Fibroblast of upper back skin (primary cell): ENCODE data around the gene ASIC2.
A peak's percentile ranks its signal among the peaks of the same experiment; 100 is the strongest.
"Not testable (repeated sequence)": the region's sequence is repeated elsewhere in the genome, so short reads cannot be mapped to it uniquely, and the experiment has no call there.

Source experiments
- DNase-seq: peaks from one replicate; pipeline ENCODE4 v3.0.0-alpha.2; 2013

ASIC2 gene

DNA sequence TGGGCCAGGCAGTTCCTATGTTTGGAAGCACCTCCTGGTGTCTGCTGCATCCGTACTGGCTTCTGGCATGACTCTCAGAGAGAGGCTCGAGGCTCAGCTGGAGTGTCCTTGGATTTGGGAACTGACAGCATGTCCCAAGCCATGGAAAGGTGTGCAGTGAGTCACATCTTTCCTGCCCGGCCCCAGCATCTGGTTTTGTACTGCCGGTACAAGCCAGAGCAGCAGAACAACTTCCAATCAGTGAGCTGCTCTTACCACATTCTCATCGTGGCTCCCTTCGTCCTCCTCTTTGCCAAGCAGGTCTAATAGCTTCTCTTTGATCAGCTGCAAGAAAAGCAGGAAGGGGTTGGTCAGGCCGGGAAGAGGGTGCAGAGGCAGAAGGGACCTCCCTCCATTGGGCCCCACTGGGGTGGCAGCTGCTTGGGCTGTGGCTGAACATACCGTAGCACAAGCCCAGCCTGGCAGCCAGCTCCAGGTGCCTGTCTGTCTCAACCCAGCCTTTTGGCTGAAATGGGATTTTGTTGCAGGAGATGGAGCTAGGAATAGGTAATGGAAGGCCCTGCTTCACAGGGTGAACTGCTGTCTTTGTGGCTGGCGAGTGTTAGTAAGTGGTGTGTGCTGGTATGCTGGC is 277.3 kb downstream of the ASIC2 start:
- DNase-seq: no peak

DNA sequence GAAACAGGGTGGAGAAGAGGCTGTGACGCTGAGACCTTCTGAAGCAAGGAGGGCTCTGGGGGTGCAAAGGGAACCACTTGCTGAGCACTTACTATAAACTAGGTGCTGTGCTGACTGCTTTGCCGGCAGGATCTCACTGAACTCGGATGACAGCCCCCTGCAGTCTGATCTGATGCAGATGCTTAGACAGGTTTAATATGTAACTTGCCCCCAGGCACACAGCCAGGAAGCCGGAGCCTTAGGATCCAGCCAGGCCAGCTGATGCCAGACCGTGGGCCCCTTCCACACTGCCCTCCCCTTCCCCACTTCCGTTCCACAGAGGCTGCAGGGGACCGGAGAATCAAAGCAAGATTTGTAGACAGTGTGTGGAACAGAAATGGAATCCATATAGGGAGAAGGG is 278.3 kb downstream of the ASIC2 start:
- peak; percentile 44 for DNase-seq

DNA sequence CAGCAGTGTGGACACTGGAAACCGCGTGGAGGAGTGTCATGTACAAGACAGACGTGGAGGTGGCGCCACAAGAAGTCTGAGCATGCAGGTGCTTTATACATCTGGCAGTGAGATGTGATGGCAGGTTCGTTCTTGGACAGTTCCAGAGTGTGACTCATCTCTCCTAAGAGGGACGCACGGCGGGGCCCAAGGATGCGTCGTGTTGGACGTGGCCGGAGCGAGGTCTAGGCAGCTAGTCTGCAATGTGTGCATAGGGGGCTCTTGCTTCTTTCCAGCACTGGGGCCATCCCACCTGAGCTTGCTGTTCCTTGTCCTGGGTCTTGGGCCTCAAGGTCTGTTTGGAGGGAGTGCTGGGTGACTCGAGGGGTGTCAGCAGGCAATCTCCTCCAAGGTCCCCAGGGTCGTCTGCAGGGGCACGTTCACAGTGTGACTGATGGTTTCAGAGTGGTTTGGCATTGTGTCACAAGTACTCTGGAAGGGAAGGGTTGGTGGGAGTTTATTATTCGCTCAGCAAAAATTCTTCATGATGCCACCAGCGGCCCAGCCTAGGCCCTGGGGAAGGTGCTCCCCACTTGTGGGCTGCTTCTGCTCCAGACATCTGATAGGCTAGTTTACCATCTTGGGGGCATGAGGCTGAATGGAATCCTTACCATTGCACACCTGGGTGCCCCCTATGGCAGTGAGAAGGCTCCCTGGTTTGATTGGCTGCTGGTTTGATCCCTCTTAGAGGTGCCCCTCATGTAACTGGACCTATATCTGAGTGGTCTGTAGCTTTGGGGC is 279.3 kb downstream of the ASIC2 start:
- DNase-seq: no peak

DNA sequence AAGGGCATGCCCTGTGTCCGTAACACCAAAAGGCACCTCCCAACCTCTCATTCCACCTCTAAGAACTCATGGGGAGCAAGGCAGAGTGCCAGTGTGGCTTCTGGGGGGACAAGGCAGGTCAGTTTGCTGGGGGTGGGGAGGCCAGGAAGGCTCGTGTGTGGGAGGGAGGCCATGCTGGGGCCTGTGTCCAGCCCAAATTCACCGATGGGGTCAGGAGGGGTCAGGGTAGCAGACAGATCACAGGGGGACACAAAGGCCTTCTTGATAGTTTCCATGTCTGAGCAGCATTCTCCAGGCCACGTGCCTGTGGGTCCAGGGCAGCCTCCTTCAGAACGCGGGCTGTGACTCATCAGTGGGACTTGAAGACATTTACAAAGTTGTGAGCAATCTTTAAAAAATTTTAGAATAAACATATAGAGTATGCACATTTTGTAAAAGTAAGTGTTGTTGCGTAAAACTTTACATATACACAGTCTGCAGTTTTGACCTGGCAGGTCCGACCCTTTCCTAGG is 280.5 kb downstream of the ASIC2 start:
- peak; percentile 97 for DNase-seq

DNA sequence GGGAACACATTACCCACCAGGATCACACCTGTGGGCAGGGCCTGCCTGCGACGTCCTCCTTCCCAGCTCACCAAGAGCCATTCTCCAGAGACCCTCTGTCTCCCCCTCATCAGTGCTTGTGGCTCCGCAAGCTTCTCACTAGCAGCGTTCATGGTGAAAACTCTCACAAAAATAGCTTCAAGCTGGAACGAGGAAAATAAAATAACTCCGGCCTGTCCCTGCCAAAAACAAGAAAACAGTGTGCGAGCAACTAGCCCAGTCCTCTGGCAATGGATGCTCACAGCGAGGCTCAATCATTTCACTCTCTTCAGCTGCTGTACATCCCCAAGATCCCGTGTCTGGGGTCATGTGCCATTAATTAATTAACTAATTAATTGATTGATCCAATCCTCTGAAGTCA is 283.5 kb downstream of the ASIC2 start:
- no peak for DNase-seq

DNA sequence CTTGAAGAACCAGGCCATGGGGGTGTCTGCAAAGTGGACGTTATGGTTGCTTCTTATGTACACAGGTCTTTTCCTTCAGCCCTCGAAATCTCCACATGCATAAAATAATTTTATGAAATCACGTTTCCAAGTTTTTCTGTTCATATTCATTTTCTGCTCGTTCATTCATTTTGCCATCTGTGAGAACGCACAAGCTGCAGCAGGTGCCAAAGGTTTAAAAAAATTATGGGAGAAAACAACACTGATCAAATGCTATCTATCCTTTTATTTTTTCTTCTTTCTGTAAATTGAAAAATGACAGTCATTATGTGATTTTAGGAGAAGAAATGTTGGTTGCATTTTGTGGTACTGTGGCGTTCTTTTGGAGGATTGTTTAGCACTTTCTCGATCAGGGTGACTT is 285.9 kb downstream of the ASIC2 start:
- DNase-seq: no peak

DNA sequence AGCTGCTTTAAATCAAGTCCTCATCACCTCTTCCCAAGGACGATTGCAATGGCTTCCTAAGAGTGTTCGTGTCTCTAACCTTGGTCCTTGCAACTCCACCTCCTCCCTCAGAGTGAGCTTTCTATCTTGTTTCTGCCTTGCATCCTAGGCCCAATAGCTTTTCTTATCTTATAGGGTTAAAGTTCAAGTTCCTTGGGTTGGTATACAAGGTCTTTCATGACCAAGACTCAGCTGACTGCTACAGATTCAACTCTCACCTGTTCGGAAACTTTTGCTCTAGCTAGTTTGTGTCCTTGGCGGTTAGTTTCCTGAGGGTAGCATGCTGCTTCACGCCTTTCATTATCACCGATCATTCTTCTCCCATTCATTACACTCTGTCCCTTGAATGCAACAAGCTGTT is 290.8 kb downstream of the ASIC2 start:
- DNase-seq: no peak

DNA sequence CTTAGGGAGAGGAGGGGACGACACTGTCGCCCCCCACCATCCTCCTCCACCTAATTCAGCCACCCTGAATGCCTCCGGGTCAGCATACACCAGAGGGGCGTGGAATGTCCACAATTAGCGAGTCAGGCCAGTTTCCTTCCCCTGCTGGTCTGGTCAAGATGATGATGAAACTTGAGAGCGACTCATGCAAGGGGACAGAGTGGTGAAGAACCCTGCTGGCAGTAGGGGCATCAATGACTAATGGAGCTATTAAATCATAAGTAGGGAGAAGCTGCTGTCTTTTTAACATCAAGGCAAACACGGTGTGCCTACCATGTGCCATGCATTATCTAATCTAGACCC is 294.2 kb downstream of the ASIC2 start:
- DNase-seq: peak; percentile 42

DNA sequence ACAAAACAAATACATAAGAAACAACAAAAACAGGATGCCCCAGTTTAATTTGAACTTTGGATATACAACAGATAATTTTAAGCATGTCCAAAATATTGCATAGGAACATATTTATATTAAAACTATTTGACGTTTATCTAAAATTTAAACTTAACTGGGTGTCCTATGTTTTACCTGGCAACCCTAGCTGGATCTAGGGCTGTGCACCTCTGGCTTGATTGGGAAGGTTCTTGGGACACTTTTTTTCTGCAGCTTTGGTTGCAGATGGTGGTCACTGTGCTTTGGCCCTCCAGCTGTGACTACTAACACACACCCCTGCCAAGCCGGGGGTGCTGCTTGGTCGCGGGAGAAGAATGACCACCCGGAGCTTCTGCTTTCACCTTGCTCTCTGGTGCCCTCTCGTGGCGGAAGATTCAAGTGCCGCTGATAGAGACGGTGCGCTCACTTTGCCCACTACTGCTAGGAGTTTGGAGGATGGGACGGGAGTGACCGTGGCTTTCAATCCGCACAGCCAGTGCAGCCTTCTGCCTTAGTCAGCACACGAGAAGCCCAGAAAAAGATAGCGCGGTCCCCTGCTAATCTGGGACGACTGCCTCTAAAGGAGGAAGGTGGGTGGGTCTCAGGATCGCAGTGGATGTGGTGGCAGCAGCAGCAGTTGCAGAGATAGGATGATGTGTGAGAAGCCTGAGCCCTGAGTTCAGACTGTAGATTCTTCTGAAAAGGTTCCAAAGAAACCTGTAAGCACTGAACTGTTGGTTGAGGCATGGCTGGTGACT is 294.8 kb downstream of the ASIC2 start:
- peak; percentile 65 for DNase-seq

DNA sequence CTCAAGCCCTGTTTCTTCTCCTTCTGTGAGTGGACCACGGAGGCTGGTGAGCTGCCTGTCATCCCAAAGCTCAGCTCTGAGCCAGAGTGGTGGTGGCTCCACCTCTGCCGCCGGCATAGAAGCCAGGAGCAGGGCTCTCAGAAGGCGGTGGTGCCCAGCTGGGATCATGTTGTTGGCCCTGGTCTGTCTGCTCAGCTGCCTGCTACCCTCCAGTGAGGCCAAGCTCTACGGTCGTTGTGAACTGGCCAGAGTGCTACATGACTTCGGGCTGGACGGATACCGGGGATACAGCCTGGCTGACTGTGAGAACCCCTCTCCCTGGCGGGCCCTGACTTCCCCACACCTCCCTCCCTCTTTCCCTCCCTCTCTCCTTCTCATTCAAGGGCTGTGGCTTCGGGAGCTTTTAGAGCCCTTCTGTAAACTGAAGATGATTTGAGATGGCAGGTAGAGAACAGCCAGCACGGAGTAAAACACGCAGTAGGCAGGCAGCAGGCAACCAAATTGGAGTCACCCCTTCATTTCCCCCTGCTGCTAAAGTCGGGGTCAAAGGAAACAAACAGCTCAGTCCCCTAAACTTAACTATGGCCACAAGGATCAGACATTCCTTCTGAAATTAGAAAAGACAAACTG is 297.6 kb downstream of the ASIC2 start:
- no peak for DNase-seq

DNA sequence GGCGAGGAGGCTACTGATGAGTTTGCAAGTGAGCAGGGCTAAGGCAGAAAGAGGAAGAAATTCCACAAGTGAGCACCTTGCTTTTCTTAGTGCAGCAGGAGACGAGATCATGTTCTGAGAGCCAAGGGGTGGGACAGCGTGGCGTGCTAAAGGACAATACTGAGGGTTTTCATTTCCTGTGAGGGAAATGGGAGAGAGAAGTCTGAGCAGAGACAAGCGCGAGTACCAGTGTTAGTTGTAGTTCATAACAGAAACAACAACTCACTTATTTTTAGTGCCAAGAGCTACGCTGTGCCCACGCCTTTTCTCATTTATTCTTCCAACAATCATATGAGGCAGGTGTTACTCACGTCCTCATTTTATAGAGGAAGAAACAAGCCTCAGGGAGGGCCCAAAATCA is 299.1 kb downstream of the ASIC2 start:
- DNase-seq: no peak

DNA sequence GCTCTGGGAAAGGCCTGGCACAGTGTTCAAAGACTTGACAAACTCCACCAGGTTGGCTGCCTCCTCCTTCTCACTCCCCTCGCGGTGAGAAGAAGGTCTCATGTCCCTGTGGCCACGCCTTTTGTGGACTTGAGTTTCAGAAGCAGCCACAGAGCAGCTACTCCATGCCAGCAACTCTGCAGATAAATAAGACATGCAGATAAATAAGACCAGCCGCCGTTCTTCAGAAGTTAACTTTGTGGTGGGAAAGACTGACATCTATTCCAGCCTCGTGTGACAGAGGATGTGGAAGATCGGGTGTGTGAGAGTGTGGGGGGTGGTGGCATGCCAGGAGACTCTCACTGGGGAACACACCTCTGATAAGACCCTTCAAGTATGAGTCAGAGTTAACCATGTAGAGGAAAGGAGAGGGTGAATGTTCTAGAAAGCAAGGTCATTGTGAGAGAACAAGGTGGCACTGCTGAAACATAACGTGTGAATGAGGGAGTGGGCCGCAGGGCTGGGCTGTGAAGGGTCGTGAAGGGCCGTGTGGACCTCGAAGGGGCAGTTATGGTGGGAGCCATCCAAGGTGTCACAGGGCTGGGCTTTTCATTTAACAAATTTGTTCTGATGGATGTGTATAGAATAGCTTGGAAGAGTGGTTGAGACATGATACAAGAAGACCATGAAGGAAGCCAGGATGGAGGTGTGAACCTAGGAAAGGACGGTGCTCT is 300.6 kb downstream of the ASIC2 start:
- no peak for DNase-seq

DNA sequence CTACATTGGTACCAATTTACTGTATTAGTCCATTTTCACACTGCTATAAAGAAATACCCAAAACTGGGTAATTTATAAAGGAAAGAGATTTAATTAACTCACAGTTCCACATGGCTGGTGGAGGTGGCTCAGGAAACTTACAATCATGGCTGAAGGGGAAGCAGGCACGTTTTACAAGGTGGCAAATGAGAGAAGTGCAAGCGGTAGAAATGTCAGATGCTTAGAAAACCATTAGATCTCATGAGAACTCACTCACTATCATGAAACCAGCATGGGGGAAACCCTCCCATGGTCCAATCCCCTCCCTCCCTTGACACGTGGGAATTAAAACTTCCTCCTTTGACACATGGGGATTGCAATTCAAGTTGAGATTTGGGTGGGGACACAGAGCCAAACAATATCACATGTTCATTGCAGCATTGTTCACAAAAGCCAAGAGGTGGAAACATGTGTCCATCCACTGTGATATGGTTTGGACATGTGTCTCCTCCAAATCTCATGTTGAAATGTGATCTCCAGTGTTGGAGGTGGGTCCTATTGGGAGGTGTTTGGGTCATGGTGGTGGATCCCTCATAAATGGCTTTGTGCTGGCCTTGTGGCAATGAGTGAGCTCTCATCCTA is 304.5 kb downstream of the ASIC2 start:
- no peak for DNase-seq

DNA sequence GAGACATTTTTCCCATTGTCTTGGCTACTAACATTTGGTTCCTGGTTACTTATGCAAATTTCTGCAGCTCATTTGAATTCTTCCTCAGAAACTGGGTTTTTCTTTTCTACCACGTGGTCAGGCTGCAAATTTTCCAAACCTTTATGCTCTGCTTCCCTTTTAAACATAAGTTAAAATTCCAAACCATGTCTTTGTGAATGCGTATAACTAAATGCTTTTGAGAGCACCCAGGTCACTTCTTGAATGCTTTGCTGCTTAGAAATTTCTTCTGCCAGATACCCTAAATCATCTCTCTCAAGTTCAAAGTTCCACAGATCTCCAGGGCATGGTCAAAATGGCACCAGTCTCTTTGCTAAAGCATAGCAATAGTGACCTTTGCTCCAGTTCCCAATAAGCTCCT is 305.2 kb downstream of the ASIC2 start:
- not testable (repeated sequence) for DNase-seq

DNA sequence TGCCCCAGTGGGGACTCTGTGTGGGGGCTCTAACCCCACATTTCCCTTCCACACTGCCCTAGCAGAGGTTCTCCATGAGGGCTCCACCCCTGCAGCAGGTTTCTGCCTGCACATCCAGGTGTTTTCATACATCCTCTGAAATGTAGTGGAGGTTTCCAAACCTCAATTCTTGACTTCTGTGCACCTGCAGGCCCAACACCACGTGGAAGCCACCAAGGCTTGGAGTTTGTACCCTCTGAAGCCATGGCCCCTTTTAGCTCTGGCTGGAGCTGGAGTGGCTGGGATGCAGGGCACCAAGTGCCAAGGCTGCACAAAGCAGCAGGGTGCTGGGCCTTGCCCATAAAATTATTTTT is 305.7 kb downstream of the ASIC2 start:
- not testable (repeated sequence) for DNase-seq

DNA sequence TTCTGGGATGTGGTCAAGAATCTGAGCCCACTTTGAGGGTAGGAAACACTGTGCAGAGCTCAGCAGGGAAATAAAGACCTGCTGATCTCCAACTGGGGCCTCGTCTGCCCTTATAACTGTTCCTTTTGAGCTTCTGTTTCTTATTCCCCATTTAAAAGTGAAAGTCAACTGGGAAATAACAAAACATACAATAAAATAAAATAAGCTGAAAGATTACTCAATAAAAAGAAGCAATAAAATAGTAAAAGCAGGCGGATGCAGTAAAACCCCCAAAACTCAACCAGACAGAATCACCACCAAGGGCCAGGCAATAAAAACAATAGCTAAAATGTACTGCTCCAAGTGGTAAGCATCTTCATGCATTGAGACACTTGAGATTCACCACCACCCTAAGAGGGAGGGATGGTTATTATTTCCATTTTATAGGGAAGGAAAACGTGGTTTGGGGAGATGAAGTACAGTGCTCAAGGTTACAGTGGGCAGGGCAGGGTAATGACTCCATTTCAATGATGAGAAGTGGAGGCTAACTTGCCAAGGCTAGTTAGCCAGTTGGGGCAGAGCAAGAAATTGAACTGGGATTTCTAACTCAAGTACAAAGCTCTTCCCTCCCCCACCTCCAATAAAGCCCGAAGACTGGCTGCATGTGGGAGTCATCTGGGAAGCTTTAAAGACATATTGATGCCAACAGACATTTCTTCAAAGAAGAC is 307.9 kb downstream of the ASIC2 start:
- no peak for DNase-seq

DNA sequence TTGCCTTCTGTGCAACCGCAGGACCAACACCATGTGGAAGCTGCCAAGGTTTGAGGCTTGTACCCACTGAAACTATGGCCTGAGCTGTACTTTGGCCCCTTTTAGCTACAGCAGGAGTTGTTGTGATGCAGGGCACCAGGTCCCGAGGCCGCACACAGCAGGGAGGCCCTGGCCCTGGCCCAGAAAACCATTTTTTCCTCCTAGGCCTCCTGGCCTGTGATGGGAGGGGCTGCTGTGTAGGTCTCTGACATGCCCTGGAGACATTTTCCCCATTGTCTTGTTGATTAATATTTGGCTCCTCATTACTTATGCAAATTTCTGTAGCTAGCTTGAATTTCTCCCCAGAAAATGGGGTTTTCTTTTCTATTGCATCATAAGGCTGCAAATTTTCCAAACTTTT is 311.5 kb downstream of the ASIC2 start:
- not testable (repeated sequence) for DNase-seq

DNA sequence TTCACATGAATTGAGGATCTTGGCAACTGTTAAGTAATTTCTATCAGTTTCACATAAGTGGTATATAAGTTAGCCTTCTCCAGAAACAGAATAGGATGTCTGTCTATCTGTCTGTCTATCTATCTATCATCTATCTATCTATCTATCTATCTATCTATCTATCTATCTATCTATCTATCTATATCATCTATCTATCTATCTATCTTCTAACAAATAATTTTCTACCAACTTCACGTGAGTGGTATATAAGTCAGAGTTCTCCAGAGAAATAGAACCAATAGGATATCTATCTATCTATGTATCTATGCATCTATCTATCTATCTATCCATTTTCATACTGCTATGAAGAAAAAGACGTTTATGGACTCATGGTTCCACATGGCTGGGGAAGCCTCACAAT is 312.9 kb downstream of the ASIC2 start:
- DNase-seq: no peak

DNA sequence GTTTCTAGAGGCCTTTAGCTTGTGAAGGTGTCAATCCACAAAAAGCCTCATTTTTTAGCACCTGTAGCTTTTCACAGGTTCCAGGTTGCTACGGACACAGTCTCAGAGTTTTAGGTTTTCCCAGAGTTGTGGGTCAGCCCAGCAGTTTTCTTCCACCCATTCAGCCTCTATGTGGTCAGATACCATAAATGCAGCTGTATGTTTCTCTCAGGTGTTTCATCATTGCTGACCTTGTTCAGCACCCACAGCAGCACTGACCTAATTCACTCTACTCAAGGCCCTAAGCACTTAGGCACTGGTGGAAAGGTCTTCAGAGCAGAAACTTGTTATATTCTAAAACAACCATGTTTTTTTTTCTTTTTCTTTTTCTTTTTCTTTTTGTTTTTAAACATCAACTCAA is 316.5 kb downstream of the ASIC2 start:
- no peak for DNase-seq

DNA sequence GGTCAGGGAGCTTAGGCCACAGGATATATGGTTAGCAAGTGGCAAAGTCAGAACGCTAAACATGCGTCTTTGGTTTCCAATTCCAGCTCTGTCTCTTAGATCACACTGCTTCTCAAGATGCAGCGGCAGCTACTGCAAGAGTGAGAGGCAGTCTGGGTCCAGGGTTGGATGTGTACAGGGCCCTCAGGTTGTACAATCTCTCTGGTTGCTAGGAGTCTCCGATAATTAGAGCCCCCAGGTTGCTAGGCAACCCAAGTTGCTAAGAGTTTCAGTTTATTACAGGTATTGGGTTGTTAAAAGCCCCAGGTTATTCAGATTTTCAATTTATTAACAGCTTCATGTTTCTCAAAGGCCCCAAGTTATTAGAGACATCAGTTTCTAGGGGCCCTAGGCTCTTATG is 317.0 kb downstream of the ASIC2 start:
- no peak for DNase-seq

DNA sequence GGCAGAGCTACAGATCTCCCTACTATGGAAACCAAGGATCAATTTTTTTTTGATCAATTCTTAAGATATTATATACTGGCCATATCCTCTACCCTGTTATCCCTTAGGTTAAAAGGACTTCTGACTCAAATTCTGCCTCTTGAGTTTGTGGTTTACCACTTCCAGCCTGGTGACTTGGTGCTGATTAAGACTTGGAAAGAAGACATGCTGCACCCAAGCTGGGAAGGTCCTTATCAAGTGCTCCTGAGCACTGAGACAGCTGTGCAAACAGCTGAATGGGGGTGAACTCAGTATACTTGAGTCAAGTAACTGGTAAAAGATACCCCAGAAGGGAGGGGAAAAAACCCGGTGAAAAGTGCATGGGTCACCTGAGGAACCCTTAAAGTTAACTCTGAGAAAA is 321.9 kb downstream of the ASIC2 start:
- DNase-seq: no peak

DNA sequence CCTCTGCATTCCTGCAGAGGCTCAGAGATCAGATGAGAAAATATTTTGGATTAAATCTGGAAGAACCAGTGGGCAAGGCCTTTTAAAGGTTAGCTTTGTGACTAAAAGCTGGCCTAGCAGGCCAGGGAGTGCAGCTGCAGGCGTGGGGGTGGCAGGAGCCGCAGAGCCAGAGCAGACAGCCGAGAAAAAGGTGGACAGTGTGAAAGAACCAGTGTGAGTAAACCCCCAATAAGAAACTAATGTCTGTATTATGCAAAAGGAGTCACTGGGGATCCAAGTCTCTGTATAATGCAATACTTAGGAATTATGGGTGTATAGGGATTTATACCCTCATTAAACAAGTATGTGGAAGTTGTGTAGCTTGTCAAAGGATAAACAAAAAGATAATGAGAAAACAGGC is 322.8 kb downstream of the ASIC2 start:
- no peak for DNase-seq
